PFSK-1 (cell line): ENCODE measurements around the gene TINAG.

ENCODE experiments used
- FOXP2 ChIP-seq: optimal IDR thresholded peaks from 2 replicates; pipeline ENCODE3; 2011; ENCODE audit warnings: borderline replicate concordance, control low read depth, inconsistent platforms; ENCODE audit not compliant: insufficient read depth; ENCODE audit errors: extremely low read length, extremely low read depth
- POLR2AphosphoS5 ChIP-seq: IDR thresholded peaks from 2 replicates; pipeline ENCODE4 v1.6.1; 2012; ENCODE audit warnings: low read depth, mild to moderate bottlenecking, control low read depth, low read length, moderate library complexity
- SIN3A ChIP-seq: IDR thresholded peaks from 2 replicates; pipeline ENCODE4 v1.6.1; 2012; ENCODE audit warnings: mild to moderate bottlenecking, low read length, moderate library complexity, borderline replicate concordance; ENCODE audit not compliant: insufficient read depth
- TAF1 ChIP-seq: IDR thresholded peaks from 2 replicates; pipeline ENCODE4 v1.6.1; 2012; ENCODE audit warnings: low read length, control low read depth, borderline replicate concordance; ENCODE audit not compliant: insufficient read depth
- TF ChIP-seq, protein P1 (sequence below), 2 experiments: IDR thresholded peaks; 2 replicates each; pipeline versions ENCODE4 v1.6.1 to v1.8.0; 2011 to 2012; ENCODE audit warnings: low read depth in 2 of 2, low read length in 2 of 2, control low read depth in 1 of 2, inconsistent platforms in 1 of 2, mild to moderate bottlenecking in 1 of 2, moderate library complexity in 1 of 2; ENCODE audit not compliant: insufficient read depth in 1 of 2

DNA sequence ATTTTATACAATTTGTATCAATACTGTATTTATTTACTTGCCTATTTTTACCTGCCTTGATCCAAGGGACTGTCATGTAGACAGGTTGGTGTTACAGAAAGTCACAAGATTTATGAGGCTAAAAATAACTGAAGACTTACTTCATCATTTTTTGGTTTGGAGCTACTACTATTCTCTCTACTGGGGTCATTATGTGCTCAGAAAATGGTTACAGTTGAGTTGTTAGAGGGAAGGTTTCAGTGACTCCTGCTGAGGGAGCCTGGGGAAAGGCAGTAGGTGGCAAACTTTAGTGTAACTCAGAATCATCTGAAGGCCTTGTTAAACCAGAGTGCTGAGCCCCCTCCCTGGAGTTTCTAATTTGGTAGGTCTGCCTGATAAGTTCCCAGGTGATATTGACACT is 118.8 kb downstream of the TINAG start:
- TF ChIP-seq, protein P1, sequence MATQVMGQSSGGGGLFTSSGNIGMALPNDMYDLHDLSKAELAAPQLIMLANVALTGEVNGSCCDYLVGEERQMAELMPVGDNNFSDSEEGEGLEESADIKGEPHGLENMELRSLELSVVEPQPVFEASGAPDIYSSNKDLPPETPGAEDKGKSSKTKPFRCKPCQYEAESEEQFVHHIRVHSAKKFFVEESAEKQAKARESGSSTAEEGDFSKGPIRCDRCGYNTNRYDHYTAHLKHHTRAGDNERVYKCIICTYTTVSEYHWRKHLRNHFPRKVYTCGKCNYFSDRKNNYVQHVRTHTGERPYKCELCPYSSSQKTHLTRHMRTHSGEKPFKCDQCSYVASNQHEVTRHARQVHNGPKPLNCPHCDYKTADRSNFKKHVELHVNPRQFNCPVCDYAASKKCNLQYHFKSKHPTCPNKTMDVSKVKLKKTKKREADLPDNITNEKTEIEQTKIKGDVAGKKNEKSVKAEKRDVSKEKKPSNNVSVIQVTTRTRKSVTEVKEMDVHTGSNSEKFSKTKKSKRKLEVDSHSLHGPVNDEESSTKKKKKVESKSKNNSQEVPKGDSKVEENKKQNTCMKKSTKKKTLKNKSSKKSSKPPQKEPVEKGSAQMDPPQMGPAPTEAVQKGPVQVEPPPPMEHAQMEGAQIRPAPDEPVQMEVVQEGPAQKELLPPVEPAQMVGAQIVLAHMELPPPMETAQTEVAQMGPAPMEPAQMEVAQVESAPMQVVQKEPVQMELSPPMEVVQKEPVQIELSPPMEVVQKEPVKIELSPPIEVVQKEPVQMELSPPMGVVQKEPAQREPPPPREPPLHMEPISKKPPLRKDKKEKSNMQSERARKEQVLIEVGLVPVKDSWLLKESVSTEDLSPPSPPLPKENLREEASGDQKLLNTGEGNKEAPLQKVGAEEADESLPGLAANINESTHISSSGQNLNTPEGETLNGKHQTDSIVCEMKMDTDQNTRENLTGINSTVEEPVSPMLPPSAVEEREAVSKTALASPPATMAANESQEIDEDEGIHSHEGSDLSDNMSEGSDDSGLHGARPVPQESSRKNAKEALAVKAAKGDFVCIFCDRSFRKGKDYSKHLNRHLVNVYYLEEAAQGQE (IDR thresholded peaks at IDR 0.05; ENCODE audit: insufficient read depth in 1 of 2, low read depth in 2 of 2, low read length in 2 of 2) = no peak
- TF ChIP-seq TAF1 (no peak), POLR2AphosphoS5 (no peak), SIN3A (no peak), FOXP2 (no peak)
